ENCODE data around the gene FAM163B.

FAM163B gene

GRCh38 chr9:133573791-133574515 lies 35.2 kb downstream of the FAM163B start:
- DNase-seq (ENCODE audit: low read depth) = no peak
- TF ChIP-seq CTCF (IDR thresholded peaks at IDR 0.05; ENCODE audit: insufficient read depth, low read depth, low read length, missing control alignments) = no peak
- H3K4me3 ChIP-seq (ENCODE audit: low read length) = no peak overlapping the region

GRCh38 chr9:133572821-133573361 lies 36.3 kb downstream of the FAM163B start:
- DNase-seq (ENCODE audit: low read depth) = no peak
- no peak overlapping the region for H3K4me3 ChIP-seq (ENCODE audit: low read length)
- no peak for TF ChIP-seq CTCF (IDR thresholded peaks at IDR 0.05; ENCODE audit: insufficient read depth, low read depth, low read length, missing control alignments)

GRCh38 chr9:133571896-133572595 lies 37.1 kb downstream of the FAM163B start:
- no peak for TF ChIP-seq CTCF (IDR thresholded peaks at IDR 0.05; ENCODE audit: insufficient read depth, low read depth, low read length, missing control alignments)
- DNase-seq (ENCODE audit: low read depth) = no peak
- H3K4me3 ChIP-seq (ENCODE audit: low read length) = no peak overlapping the region

- no peak for TF ChIP-seq CTCF (IDR thresholded peaks at IDR 0.05; ENCODE audit: insufficient read depth, low read depth, low read length, missing control alignments)
- no peak overlapping the region for H3K4me3 ChIP-seq (ENCODE audit: low read length)
Measured at GRCh38 chr9:133571391-133571890, 37.7 kb downstream of the FAM163B start.

GRCh38 chr9:133570691-133571080 lies 38.5 kb downstream of the FAM163B start:
- no peak for DNase-seq (ENCODE audit: low read depth)
- H3K4me3 ChIP-seq (ENCODE audit: low read length) = no peak overlapping the region
- TF ChIP-seq CTCF (IDR thresholded peaks at IDR 0.05; ENCODE audit: insufficient read depth, low read depth, low read length, missing control alignments) = no peak

More at GRCh38 chr9:133571391-133571890, 37.7 kb downstream of the FAM163B start:
- no peak for DNase-seq (ENCODE audit: low read depth)

GRCh38 chr9:133569891-133570690 lies 39.1 kb downstream of the FAM163B start:
- no peak for TF ChIP-seq CTCF (IDR thresholded peaks at IDR 0.05; ENCODE audit: insufficient read depth, low read depth, low read length, missing control alignments)
- DNase-seq (ENCODE audit: low read depth) = no peak

More at GRCh38 chr9:133569891-133570690, 39.1 kb downstream of the FAM163B start:
- H3K4me3 ChIP-seq (ENCODE audit: low read length) = no peak overlapping the region

Measured in epithelial cell of esophagus (primary cell).